Measurements from ENCODE around the gene RP9.

RP9 gene

GRCh38 chr7:33089142-33089541 lies 20.1 kb downstream of the RP9 start:
- Histone ChIP-seq H3K4me1 (ENCODE audit: control insufficient read depth, insufficient read depth, low read length) (no peaks in the 10 kb centered on the region), H3K9me3 (ENCODE audit: control insufficient read depth, insufficient read depth, low read depth, low read length) (no peaks in the 10 kb centered on the region), H3K27ac (ENCODE audit: extremely low read depth, low read depth, low read length) (no peak overlapping the region), H3K4me3 (ENCODE audit: low read depth, low read length) (no peak overlapping the region), H3K36me3 (ENCODE audit: control insufficient read depth in 2 of 2, insufficient read depth in 1 of 2, low read length in 2 of 2) (peaks cover 2 to 10% of the 10 kb centered on the region in 2 experiments; a peak in 2 of 3 replicates)
- TF ChIP-seq ZSCAN16 (tag by site-specific recombination; IDR thresholded peaks at IDR 0.05): no peak
- TF ChIP-seq ZNF174 (tag by site-specific recombination; IDR thresholded peaks at IDR 0.05): no peak
- TF ChIP-seq, protein P1, sequence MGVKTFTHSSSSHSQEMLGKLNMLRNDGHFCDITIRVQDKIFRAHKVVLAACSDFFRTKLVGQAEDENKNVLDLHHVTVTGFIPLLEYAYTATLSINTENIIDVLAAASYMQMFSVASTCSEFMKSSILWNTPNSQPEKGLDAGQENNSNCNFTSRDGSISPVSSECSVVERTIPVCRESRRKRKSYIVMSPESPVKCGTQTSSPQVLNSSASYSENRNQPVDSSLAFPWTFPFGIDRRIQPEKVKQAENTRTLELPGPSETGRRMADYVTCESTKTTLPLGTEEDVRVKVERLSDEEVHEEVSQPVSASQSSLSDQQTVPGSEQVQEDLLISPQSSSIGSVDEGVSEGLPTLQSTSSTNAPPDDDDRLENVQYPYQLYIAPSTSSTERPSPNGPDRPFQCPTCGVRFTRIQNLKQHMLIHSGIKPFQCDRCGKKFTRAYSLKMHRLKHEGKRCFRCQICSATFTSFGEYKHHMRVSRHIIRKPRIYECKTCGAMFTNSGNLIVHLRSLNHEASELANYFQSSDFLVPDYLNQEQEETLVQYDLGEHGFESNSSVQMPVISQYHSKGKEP (tag by site-specific recombination; IDR thresholded peaks at IDR 0.05): no peak
- TF ChIP-seq TCF7L2 (IDR thresholded peaks at IDR 0.05; ENCODE audit: borderline replicate concordance, low read depth, low read length): no peak
- TF ChIP-seq ZNF24 (tag by site-specific recombination; IDR thresholded peaks at IDR 0.05): no peak
- TF ChIP-seq ZNF704 (tag by site-specific recombination; IDR thresholded peaks at IDR 0.05): no peak
- no peak for TF ChIP-seq KLF9 (tag by site-specific recombination; IDR thresholded peaks at IDR 0.05; ENCODE audit: low read depth)
- ChIA-PET POLR2A (no interaction called here), CTCF (no interaction called here)

DNA sequence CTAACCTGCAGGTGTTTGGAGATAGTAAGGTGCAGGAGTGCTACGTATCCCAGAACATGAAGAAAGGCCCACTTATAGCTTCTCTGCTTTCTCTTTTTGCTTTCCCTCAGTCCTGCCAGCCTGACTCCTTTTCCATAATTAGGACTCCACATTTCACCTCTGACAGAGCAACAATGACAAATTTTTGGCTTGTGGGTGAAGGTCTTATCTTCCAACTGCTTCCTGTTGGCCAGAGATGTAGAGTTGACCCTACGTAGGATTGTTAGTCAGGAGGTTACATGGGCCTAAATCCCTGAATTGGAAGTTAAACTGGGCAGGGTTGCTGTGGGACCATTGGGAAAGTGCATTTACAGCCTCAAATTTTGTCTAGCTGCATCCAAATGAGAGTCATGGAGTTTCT lies 21.3 kb downstream of the RP9 start:
- ChIA-PET CTCF (interaction anchor here (0.7 kb wide), 1 partner anchor 19 kb away, joined by 3 read pairs; no protein-coding TSS in a partner anchor), POLR2A (no interaction called here)
- H3K4me3 ChIP-seq (ENCODE audit: low read depth, low read length): no peak overlapping the region
- H3K4me1 ChIP-seq (ENCODE audit: control insufficient read depth, insufficient read depth, low read length): no peaks in the 10 kb centered on the region
- H3K27ac ChIP-seq (ENCODE audit: extremely low read depth, low read depth, low read length): no peak overlapping the region
- no peaks in the 10 kb centered on the region for H3K9me3 ChIP-seq (ENCODE audit: control insufficient read depth, insufficient read depth, low read depth, low read length)
- TF ChIP-seq ZNF138 (tag by site-specific recombination; IDR thresholded peaks at IDR 0.05; ENCODE audit: borderline replicate concordance): no peak
- no peaks in the 10 kb centered on the region for H3K36me3 ChIP-seq (ENCODE audit: control insufficient read depth in 2 of 2, insufficient read depth in 1 of 2, low read length in 2 of 2)

- H3K4me3 ChIP-seq (ENCODE audit: low read depth, low read length): no peak overlapping the region
- H3K9me3 ChIP-seq (ENCODE audit: control insufficient read depth, insufficient read depth, low read depth, low read length): no peaks in the 10 kb centered on the region
- CTCF ChIA-PET: interaction anchor here (0.7 to 0.8 kb wide), 2 partner anchors 20 to 61 kb away, joined by 3 read pairs; no protein-coding TSS in a partner anchor
- H3K27ac ChIP-seq (ENCODE audit: extremely low read depth, low read depth, low read length): no peak overlapping the region
- TF ChIP-seq ZNF138 (tag by site-specific recombination; IDR thresholded peaks at IDR 0.05; ENCODE audit: borderline replicate concordance) (no peak), ZBTB1 (tag by site-specific recombination; IDR thresholded peaks at IDR 0.05) (no peak), WT1 (tag by site-specific recombination; IDR thresholded peaks at IDR 0.05) (no peak), ZNF239 (tag by site-specific recombination; IDR thresholded peaks at IDR 0.05) (no peak), ZSCAN30 (tag by site-specific recombination; IDR thresholded peaks at IDR 0.05) (no peak), ZNF548 (tag by site-specific recombination; IDR thresholded peaks at IDR 0.05) (no peak), MYNN (tag by site-specific recombination; IDR thresholded peaks at IDR 0.05; ENCODE audit: borderline replicate concordance) (no peak), MEIS1 (CRISPR knock-in tag; IDR thresholded peaks at IDR 0.05; ENCODE audit: borderline replicate concordance) (no peak), ZNF843 (tag by site-specific recombination; IDR thresholded peaks at IDR 0.05) (no peak), ZNF146 (tag by site-specific recombination; IDR thresholded peaks at IDR 0.05) (no peak), REPIN1 (tag by site-specific recombination; IDR thresholded peaks at IDR 0.05; ENCODE audit: low read depth) (no peak), ZNF175 (tag by site-specific recombination; IDR thresholded peaks at IDR 0.05) (no peak), ZNF623 (tag by site-specific recombination; IDR thresholded peaks at IDR 0.05) (no peak), ZNF473 (tag by site-specific recombination; IDR thresholded peaks at IDR 0.05) (no peak), ZNF610 (tag by site-specific recombination; IDR thresholded peaks at IDR 0.05; ENCODE audit: borderline replicate concordance) (no peak), ZNF530 (tag by site-specific recombination; IDR thresholded peaks at IDR 0.05; ENCODE audit: low read depth) (no peak), ZNF354C (tag by site-specific recombination; IDR thresholded peaks at IDR 0.05; ENCODE audit: borderline replicate concordance, low read depth) (no peak), ZNF169 (tag by site-specific recombination; IDR thresholded peaks at IDR 0.05) (no peak)
- TF ChIP-seq, protein P1 (tag by site-specific recombination; IDR thresholded peaks at IDR 0.05): no peak
- no peaks in the 10 kb centered on the region for H3K36me3 ChIP-seq (ENCODE audit: control insufficient read depth in 2 of 2, insufficient read depth in 1 of 2, low read length in 2 of 2)
- no peaks in the 10 kb centered on the region for H3K4me1 ChIP-seq (ENCODE audit: control insufficient read depth, insufficient read depth, low read length)
- POLR2A ChIA-PET: no interaction called here
Observed at GRCh38 chr7:33087356-33087755, 21.8 kb downstream of the RP9 start.

All from HEK293 (cell line).